Measurements from ENCODE around the gene HAUS7.

GRCh38 chrX:153435845-153436244, 34.5 kb downstream of the HAUS7 start:
- TF ChIP-seq POLR2A (IDR thresholded peaks at IDR 0.05) (no peak), CTCF (IDR thresholded peaks at IDR 0.05) (no peak), POLR2AphosphoS5 (IDR thresholded peaks at IDR 0.05) (no peak)

Data from breast epithelium (tissue), 3 donors.